K562 (cell line): ENCODE data around the gene HSPA5. TPM values are rescaled to one million over a fixed set of nuclear protein-coding genes. Genes with fewer than 3 reads are reported as not detected.

Experiments
- ATAC-seq: fragments of 200-7000 bp; cut with Tn5 transposase; 3 replicates; pipeline ENCODE4 v1.9.1; 2020; ENCODE audit warnings: moderate library complexity
- BruUV-seq: library from RNA; stranded (reverse); fragments of 400-500 nt; replicated peaks from 2 replicates; lab custom pipeline; 2021; lab: Mats Ljungman, UMichigan
- CTCF ChIA-PET: fragments of 300-600 bp; formaldehyde crosslinking; extraction: SDS; loops from one replicate; lab custom pipeline; 2021; ENCODE audit warnings: low intra/inter-chr PET ratio; lab: Yijun Ruan, JAX
- POLR2A ChIA-PET: fragments of 300-600, 350-650 bp; sonication (Branson Sonifier 250); formaldehyde crosslinking; extraction: SDS; loops from one replicate; lab custom pipeline; 2021; ENCODE audit warnings: antibody characterized with exemption, inconsistent platforms; lab: Yijun Ruan, JAX
- DNase-seq, 4 experiments: peaks; one replicate each; pipeline versions ENCODE4 v3.0.0 to v3.0.0-alpha.2; 2011 to 2018; ENCODE audit warnings: low spot score in 3 of 4, mixed read lengths in 3 of 4; ENCODE audit errors: extremely low read depth in 1 of 4
- FAIRE-seq: peaks from 2 replicates; lab custom pipeline; 2011; peaks lifted over from hg19 to GRCh38; lab: Jason Lieb, UNC
- H2AFZ ChIP-seq: 2 replicates; pipeline ENCODE4 v1.6.0; 2011; ENCODE audit warnings: low read depth, low read length, control low read depth, inconsistent platforms
- H3K27ac ChIP-seq: fragments of 200-600 bp; 3 replicates; pipeline ENCODE4 v1.8.0; 2011; ENCODE audit warnings: low read depth, mild to moderate bottlenecking, control low read depth, inconsistent platforms, low read length, moderate library complexity, mixed read lengths; ENCODE audit errors: extremely low read depth
- H3K27me3 ChIP-seq, 2 experiments: fragments of 300-600 bp in 1 of 2; 2 replicates in 1 of 2; 3 replicates in 1 of 2; pipeline versions ENCODE4 v1.6.0 to v1.8.0; 2011; ENCODE audit warnings: inconsistent platforms in 2 of 2, low read length in 2 of 2, mild to moderate bottlenecking in 1 of 2, mixed read lengths in 1 of 2, moderate library complexity in 1 of 2; ENCODE audit not compliant: control insufficient read depth in 2 of 2, insufficient read depth in 2 of 2
- H3K36me3 ChIP-seq: fragments of 300-600 bp; 3 replicates; pipeline ENCODE4 v1.8.0; 2011; ENCODE audit warnings: mild to moderate bottlenecking, low read length, inconsistent platforms; ENCODE audit not compliant: control insufficient read depth, insufficient read depth
- H3K4me1 ChIP-seq, 2 experiments: fragments of 200-600 bp in 1 of 2; replicated peaks in 1 of 2; 2 replicates in 1 of 2; 3 replicates in 1 of 2; pipeline versions ENCODE4 v1.5.1 to v1.8.0; 2011; ENCODE audit warnings: inconsistent platforms in 2 of 2, low read length in 2 of 2, mild to moderate bottlenecking in 1 of 2, mixed read lengths in 1 of 2, moderate library complexity in 1 of 2; ENCODE audit not compliant: control insufficient read depth in 2 of 2, insufficient read depth in 2 of 2
- H3K4me2 ChIP-seq: 2 replicates; pipeline ENCODE4 v1.6.1; 2011; ENCODE audit warnings: low read length, control low read depth, inconsistent platforms, mixed read lengths; ENCODE audit not compliant: insufficient read depth
- H3K4me3 ChIP-seq: fragments of 200-600 bp; sonication (generic), shearing (Covaris generic); 2 replicates; pipeline ENCODE4 v1.5.1; 2016; ENCODE audit warnings: control low read depth, inconsistent platforms
- H3K79me2 ChIP-seq: fragments of 200-600 bp; 3 replicates; pipeline ENCODE4 v1.8.0; 2011; ENCODE audit warnings: low read length, inconsistent platforms; ENCODE audit not compliant: control insufficient read depth, insufficient read depth
- H3K9ac ChIP-seq, 2 experiments: 2 replicates each; pipeline versions ENCODE4 v1.6.0 to v1.6.1; 2011; ENCODE audit warnings: low read depth in 2 of 2, low read length in 2 of 2, control low read depth in 1 of 2, inconsistent platforms in 1 of 2, mild to moderate bottlenecking in 1 of 2, mixed read lengths in 1 of 2; ENCODE audit not compliant: insufficient read depth in 1 of 2
- H3K9me1 ChIP-seq: one replicate; pipeline ENCODE4 v1.6.0; 2011; ENCODE audit warnings: inconsistent platforms, mild to moderate bottlenecking, low read length, moderate library complexity; ENCODE audit not compliant: control insufficient read depth, insufficient read depth
- H3K9me3 ChIP-seq: replicated peaks from 2 replicates; pipeline ENCODE4 v1.5.1; 2011; ENCODE audit warnings: low read depth, low read length, inconsistent platforms; ENCODE audit not compliant: control insufficient read depth, insufficient read depth
- H4K20me1 ChIP-seq: replicated peaks from 2 replicates; pipeline ENCODE4 v1.6.1; 2011; ENCODE audit warnings: low read length, inconsistent platforms, mixed read lengths; ENCODE audit not compliant: control insufficient read depth, insufficient read depth
- BRCA1 ChIP-seq, 2 experiments: fragments of 450-650 bp in 1 of 2; sonication (generic) in 1 of 2; formaldehyde crosslinking in 1 of 2; IDR thresholded peaks; 2 replicates each; pipeline versions ENCODE4 v1.5.0 to v1.6.1; 2017 to 2020; ENCODE audit warnings: mild to moderate bottlenecking in 1 of 2, missing genetic modification reagents in 1 of 2
- CHD1 ChIP-seq: fragments of 200-600 bp; sonication (generic); IDR thresholded peaks from one replicate; pipeline ENCODE4 v1.6.1; 2012; ENCODE audit warnings: mild to moderate bottlenecking, moderate library complexity, low read length, inconsistent platforms
- FOS ChIP-seq: IDR thresholded peaks from 3 replicates; pipeline ENCODE4 v1.6.1; 2011; ENCODE audit not compliant: insufficient read length; ENCODE audit errors: extremely low read depth
- HNRNPH1 ChIP-seq: fragments of 200-400 bp; formaldehyde crosslinking; optimal IDR thresholded peaks from 2 replicates; pipeline ENCODE3; 2017; ENCODE audit warnings: low read depth, mild to moderate bottlenecking, low read length, moderate library complexity
- MTF1 ChIP-seq: fragments of 250-450 bp; sonication (Bioruptor Pico); IDR thresholded peaks from 2 replicates; pipeline ENCODE4 v1.9.0; 2021; ENCODE audit warnings: moderate library complexity, mild to moderate bottlenecking, inconsistent platforms, borderline replicate concordance
- TAF15 ChIP-seq: fragments of 200-400 bp; formaldehyde crosslinking; IDR thresholded peaks from 2 replicates; pipeline ENCODE4 v1.6.1; 2017; ENCODE audit warnings: mild to moderate bottlenecking, low read depth, low read length, moderate library complexity
- WGBS: fragments of 100-300 bp; shearing (Covaris generic); methylation state at CpG from one replicate; pipeline ENCODE4 v1.1.6; 2016; ENCODE audit warnings: low coverage, mixed read lengths; ENCODE audit not compliant: insufficient coverage; ENCODE audit errors: missing lambda C conversion rate; 5-methylcytosine and 5-hydroxymethylcytosine counted together
- in situ Hi-C: fragments of 300-500 bp; cut with MboI; formaldehyde crosslinking; loops from 4 replicates; pipeline ENCODE4 v1.15.0; 2018; ENCODE audit warnings: inconsistent platforms, mixed read lengths
- intact Hi-C: fragments of 100-400 bp; cut with micrococcal nuclease; formaldehyde crosslinking; loops from 2 replicates; pipeline ENCODE4 v1.14.2; 2022
- polyA plus RNA-seq, 8 experiments: library from polyadenylated mRNA; depleted of rRNA in 4 of 8; stranded (reverse) in 5 of 8; unstranded in 3 of 8; fragments of >200 nt; fragmentation: Nextera tagmentation in 2 of 8; fragmentation: Illumina TruSeq in 1 of 8; extraction: Ambion mirVana in 2 of 8; extraction: Trizol in 1 of 8; gene quantifications; 2 replicates each; pipeline versions ENCODE4 v1.2.1 to v1.2.3, GENCODE V29; 2011 to 2014; ENCODE audit warnings: inconsistent platforms in 1 of 8, missing spikeins in 1 of 8
- total RNA-seq, 7 experiments: library from RNA; depleted of rRNA in 6 of 7; stranded (reverse); fragments of >200 nt in 6 of 7; fragmentation: Illumina TruSeq in 2 of 7; extraction: Trizol in 2 of 7; gene quantifications; 2 replicates each; pipeline versions ENCODE4 v1.2.1 to v1.2.3, GENCODE V29; 2011 to 2021; ENCODE audit warnings: low replicate concordance in 1 of 7
- TF ChIP-seq, protein P1 (sequence below): sonication (generic); formaldehyde crosslinking; IDR thresholded peaks from 2 replicates; pipeline ENCODE4 v1.8.0; 2022; ENCODE audit warnings: missing genetic modification reagents, mild to moderate bottlenecking, borderline replicate concordance
- TF ChIP-seq, protein P2 (sequence below): sonication (generic); formaldehyde crosslinking; IDR thresholded peaks from 2 replicates; pipeline ENCODE4 v1.8.0; 2023; ENCODE audit warnings: mild to moderate bottlenecking, missing genetic modification reagents
- TF ChIP-seq, protein P3 (sequence below): sonication (generic); formaldehyde crosslinking; IDR thresholded peaks from 2 replicates; pipeline ENCODE4 v1.8.0; 2022; ENCODE audit warnings: mild to moderate bottlenecking, missing genetic modification reagents, borderline replicate concordance

HSPA5 gene
- total and polyA plus RNA-seq, 9 of the 15 experiments (the other 6 are each of a cell fraction or from before 2014, with no cell fraction given) = 48.0 to 265 (median 113) TPM

DNA sequence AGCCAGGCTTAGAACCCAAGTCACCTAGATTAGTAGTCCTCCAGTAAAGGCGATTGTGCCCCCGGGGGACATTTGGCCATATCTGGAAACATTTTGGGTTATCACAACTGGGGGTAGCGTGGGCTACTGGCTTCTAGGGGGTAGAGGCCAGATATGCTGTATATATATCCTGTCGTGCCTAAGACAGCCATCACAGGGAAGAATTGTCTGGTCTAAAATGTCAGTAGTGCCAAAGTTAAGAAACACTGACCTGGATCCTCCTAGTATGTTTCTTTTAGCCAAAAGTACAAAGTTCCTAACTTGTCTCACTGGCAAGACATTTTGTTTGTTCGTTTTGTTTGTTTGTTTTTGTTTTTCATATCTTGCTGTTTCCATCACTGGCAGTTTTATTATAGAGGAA lies 27.0 kb downstream of the HSPA5 start:
- no peaks in the 10 kb centered on the region for H3K79me2 ChIP-seq
- no peak for FAIRE-seq
- H3K36me3 ChIP-seq = peaks cover 48% of the 10 kb centered on the region; the same call in 2 of the 3 replicates
- ChIA-PET CTCF (no interaction called here), POLR2A (interaction anchor here (1.0 kb wide), 1 partner anchor 27 kb away, joined by 3 read pairs; the partner anchor contains the start of gene HSPA5)
- WGBS = 75% methylated on average over 5 of the region's 5 CpGs
- no peak overlapping the region for H2AFZ ChIP-seq
- H3K9ac ChIP-seq = no peak overlapping the region
- intact Hi-C loops (no loop called here), in situ Hi-C loops (no loop called here)
- H3K9me3 ChIP-seq = no peaks in the 10 kb centered on the region
- H3K4me1 ChIP-seq = no peaks in the 10 kb centered on the region
- no peak overlapping the region for H3K27ac ChIP-seq
- no peak overlapping the region for H3K4me3 ChIP-seq
- peak in 1 of 4 experiments; percentile 5 for DNase-seq
- H3K4me2 ChIP-seq = no peak overlapping the region
- H4K20me1 ChIP-seq = no peaks in the 10 kb centered on the region
- no peaks in the 10 kb centered on the region for H3K27me3 ChIP-seq
- no peaks in the 10 kb centered on the region for H3K9me1 ChIP-seq
- no TSS peak for BruUV-seq
- ATAC-seq = no peak
- TF ChIP-seq MTF1 (no peak), BRCA1 (IDR thresholded peaks at IDR 0.05) (no peak), BRCA1 (CRISPR knock-in tag; IDR thresholded peaks at IDR 0.05) (no peak), CHD1 (no peak), TAF15 (no peak), HNRNPH1 (no peak), FOS (no peak)
- TF ChIP-seq, protein P1, sequence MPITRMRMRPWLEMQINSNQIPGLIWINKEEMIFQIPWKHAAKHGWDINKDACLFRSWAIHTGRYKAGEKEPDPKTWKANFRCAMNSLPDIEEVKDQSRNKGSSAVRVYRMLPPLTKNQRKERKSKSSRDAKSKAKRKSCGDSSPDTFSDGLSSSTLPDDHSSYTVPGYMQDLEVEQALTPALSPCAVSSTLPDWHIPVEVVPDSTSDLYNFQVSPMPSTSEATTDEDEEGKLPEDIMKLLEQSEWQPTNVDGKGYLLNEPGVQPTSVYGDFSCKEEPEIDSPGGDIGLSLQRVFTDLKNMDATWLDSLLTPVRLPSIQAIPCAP (CRISPR knock-in tag) = no peak
- TF ChIP-seq, protein P2, sequence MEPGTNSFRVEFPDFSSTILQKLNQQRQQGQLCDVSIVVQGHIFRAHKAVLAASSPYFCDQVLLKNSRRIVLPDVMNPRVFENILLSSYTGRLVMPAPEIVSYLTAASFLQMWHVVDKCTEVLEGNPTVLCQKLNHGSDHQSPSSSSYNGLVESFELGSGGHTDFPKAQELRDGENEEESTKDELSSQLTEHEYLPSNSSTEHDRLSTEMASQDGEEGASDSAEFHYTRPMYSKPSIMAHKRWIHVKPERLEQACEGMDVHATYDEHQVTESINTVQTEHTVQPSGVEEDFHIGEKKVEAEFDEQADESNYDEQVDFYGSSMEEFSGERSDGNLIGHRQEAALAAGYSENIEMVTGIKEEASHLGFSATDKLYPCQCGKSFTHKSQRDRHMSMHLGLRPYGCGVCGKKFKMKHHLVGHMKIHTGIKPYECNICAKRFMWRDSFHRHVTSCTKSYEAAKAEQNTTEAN = no peak
- TF ChIP-seq, protein P3, sequence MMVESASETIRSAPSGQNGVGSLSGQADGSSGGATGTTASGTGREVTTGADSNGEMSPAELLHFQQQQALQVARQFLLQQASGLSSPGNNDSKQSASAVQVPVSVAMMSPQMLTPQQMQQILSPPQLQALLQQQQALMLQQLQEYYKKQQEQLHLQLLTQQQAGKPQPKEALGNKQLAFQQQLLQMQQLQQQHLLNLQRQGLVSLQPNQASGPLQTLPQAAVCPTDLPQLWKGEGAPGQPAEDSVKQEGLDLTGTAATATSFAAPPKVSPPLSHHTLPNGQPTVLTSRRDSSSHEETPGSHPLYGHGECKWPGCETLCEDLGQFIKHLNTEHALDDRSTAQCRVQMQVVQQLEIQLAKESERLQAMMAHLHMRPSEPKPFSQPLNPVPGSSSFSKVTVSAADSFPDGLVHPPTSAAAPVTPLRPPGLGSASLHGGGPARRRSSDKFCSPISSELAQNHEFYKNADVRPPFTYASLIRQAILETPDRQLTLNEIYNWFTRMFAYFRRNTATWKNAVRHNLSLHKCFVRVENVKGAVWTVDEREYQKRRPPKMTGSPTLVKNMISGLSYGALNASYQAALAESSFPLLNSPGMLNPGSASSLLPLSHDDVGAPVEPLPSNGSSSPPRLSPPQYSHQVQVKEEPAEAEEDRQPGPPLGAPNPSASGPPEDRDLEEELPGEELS (CRISPR knock-in tag) = no peak
